Measurements from ENCODE around the gene RAP1GAP. TPM values are rescaled to one million over a fixed set of nuclear protein-coding genes. Genes with fewer than 3 reads are reported as not detected.
A peak's percentile ranks its signal among the peaks of the same experiment; 100 is the strongest.

RAP1GAP gene
- total and polyA plus RNA-seq, 2 of the 13 experiments (the other 11 are each of a cell fraction or from before 2014, with no cell fraction given) = 11.9 to 37.5 TPM

DNA sequence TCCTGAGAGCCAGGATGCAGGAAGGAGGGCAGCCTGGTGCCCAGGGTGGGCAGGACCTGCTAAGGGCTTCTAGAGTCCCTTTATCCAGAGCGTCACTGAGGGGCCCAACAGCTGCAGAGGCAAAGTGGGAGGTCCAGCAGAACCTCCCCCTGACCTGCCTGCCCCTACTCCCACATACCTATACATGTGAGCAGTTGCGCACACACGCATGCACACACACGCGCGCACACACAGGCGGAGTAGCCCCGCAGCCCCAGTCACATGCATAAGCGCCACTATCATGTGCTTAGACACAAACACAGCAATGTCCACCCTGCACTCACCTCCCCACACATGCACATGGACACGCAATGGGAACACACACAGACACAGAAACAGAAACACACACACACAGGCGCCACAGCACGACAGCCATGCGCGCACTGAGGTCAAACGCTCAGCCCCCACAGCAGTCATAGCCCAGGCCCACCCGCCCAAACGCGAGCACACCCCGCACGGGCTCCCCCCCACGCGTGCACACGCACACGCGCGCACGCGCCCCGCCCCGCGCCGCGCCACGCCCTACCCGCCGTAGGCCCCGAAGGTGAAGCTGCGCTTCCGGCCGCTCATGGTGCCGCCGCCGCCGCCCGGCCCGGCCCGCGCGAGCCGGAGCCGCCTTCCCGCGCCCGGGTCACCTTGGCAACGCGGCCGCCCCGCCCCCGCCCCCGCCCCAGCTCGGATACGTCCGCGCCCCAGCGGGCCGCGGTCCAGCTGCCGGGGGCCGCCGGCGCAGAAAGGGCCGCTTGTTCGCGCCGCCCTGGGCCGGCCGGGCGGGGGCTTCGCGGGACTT, 17.7 kb downstream of the RAP1GAP start (continued):
- TF ChIP-seq HNRNPLL (IDR thresholded peaks at IDR 0.05; ENCODE audit: low read depth, low read length, poor library complexity, severe bottlenecking) (no peak), ZBTB7A (CRISPR knock-in tag; IDR thresholded peaks at IDR 0.05) (no peak), ZBTB26 (CRISPR knock-in tag; IDR thresholded peaks at IDR 0.05; ENCODE audit: borderline replicate concordance) (no peak), ZNF569 (CRISPR knock-in tag; IDR thresholded peaks at IDR 0.05; ENCODE audit: borderline replicate concordance) (no peak), KLF9 (CRISPR knock-in tag; IDR thresholded peaks at IDR 0.05; ENCODE audit: low read depth) (no peak), MTA1 (CRISPR knock-in tag; IDR thresholded peaks at IDR 0.05; ENCODE audit: borderline replicate concordance) (no peak), CREB1 (IDR thresholded peaks at IDR 0.05) (no peak), CREB1 (CRISPR knock-in tag; IDR thresholded peaks at IDR 0.05) (no peak), ZFP36L1 (CRISPR knock-in tag; IDR thresholded peaks at IDR 0.05) (no peak), TEAD3 (CRISPR knock-in tag; optimal IDR thresholded peaks at IDR 0.05; ENCODE audit: borderline replicate concordance) (no peak), ZC3H4 (CRISPR knock-in tag; IDR thresholded peaks at IDR 0.05; ENCODE audit: borderline replicate concordance) (no peak), ZNF260 (CRISPR knock-in tag; IDR thresholded peaks at IDR 0.05; ENCODE audit: borderline replicate concordance, low read depth) (no peak), ZNF44 (CRISPR knock-in tag; IDR thresholded peaks at IDR 0.05) (no peak), ZNF275 (CRISPR knock-in tag; IDR thresholded peaks at IDR 0.05; ENCODE audit: borderline replicate concordance) (no peak), ZNF343 (CRISPR knock-in tag; IDR thresholded peaks at IDR 0.05) (no peak), HMG20A (CRISPR knock-in tag; IDR thresholded peaks at IDR 0.05; ENCODE audit: borderline replicate concordance) (no peak), YEATS2 (CRISPR knock-in tag; IDR thresholded peaks at IDR 0.05; ENCODE audit: borderline replicate concordance) (no peak), MTA3 (CRISPR knock-in tag; IDR thresholded peaks at IDR 0.05) (no peak), TBX3 (IDR thresholded peaks at IDR 0.05; ENCODE audit: borderline replicate concordance) (no peak), U2AF2 (IDR thresholded peaks at IDR 0.05; ENCODE audit: low read depth, low read length) (no peak), MNT (IDR thresholded peaks at IDR 0.05) (peak; percentile 67), FOXA1 (IDR thresholded peaks at IDR 0.05) (no peak), FOXA1 (CRISPR knock-in tag; IDR thresholded peaks at IDR 0.05) (no peak)
- TF ChIP-seq, protein P1, sequence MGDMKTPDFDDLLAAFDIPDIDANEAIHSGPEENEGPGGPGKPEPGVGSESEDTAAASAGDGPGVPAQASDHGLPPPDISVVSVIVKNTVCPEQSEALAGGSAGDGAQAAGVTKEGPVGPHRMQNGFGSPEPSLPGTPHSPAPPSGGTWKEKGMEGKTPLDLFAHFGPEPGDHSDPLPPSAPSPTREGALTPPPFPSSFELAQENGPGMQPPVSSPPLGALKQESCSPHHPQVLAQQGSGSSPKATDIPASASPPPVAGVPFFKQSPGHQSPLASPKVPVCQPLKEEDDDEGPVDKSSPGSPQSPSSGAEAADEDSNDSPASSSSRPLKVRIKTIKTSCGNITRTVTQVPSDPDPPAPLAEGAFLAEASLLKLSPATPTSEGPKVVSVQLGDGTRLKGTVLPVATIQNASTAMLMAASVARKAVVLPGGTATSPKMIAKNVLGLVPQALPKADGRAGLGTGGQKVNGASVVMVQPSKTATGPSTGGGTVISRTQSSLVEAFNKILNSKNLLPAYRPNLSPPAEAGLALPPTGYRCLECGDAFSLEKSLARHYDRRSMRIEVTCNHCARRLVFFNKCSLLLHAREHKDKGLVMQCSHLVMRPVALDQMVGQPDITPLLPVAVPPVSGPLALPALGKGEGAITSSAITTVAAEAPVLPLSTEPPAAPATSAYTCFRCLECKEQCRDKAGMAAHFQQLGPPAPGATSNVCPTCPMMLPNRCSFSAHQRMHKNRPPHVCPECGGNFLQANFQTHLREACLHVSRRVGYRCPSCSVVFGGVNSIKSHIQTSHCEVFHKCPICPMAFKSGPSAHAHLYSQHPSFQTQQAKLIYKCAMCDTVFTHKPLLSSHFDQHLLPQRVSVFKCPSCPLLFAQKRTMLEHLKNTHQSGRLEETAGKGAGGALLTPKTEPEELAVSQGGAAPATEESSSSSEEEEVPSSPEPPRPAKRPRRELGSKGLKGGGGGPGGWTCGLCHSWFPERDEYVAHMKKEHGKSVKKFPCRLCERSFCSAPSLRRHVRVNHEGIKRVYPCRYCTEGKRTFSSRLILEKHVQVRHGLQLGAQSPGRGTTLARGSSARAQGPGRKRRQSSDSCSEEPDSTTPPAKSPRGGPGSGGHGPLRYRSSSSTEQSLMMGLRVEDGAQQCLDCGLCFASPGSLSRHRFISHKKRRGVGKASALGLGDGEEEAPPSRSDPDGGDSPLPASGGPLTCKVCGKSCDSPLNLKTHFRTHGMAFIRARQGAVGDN (CRISPR knock-in tag; IDR thresholded peaks at IDR 0.05) = peak; percentile 31

Measured in HepG2 (cell line).